ENCODE results near the gene KLRC2.
"Not testable (repeated sequence)": the region's sequence is repeated elsewhere in the genome, so short reads cannot be mapped to it uniquely, and the experiment has no call there.

KLRC2 gene

GRCh38 chr12:10435816-10436215, at the start of gene KLRC2:
Gene KLRC2 (minus strand): TSS chr12:10436010. CDS start chr12:10435986, 24 bp downstream.
- peak; percentile 89 for DNase-seq

GRCh38 chr12:10481901-10482300, 46.1 kb upstream of the KLRC2 start:
- DNase-seq = not testable (repeated sequence)

- DNase-seq = not testable (repeated sequence)
Observed at GRCh38 chr12:10472808-10473207, 37.0 kb upstream of the KLRC2 start.

DNA sequence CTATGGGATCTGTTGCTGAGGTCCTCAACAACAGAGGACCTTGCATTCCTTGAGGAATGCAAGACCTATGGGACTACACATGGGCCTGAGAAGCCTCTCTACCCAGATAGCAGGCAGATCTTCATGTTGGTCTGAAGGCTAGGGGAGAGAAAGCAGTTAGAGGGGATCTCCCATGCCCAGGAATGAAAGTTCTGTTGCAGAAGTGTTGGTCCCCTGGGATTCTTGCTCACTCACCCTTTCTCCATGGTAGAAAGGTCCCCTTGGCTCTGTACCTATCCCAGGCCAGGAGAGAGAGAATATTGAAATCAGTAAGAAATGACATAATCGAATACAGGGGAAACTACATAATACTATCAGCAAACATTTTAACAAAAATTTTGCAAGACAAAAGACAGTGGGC, 33.9 kb upstream of the KLRC2 start:
- no peak for DNase-seq

DNA sequence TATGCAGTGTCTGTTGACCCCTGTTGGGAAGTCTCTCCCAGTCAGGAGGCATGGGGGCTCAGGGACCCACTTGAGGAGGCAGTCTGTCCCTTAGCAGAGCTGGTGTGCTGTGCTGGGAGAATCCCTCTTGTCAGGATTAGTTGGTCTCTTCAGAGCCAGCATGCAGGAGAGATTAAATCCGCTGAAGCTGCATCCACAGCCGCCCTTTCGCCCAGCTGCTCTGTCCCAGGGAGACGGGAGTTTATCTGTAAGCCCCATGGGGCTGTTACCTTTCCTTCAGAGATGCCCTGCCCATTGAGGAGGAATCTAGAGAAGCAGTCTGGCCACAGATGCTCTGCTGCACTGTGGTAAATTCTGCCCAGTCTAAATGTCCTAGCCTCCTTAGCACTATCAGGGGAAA, 30.5 kb upstream of the KLRC2 start:
- no peak for DNase-seq

DNA sequence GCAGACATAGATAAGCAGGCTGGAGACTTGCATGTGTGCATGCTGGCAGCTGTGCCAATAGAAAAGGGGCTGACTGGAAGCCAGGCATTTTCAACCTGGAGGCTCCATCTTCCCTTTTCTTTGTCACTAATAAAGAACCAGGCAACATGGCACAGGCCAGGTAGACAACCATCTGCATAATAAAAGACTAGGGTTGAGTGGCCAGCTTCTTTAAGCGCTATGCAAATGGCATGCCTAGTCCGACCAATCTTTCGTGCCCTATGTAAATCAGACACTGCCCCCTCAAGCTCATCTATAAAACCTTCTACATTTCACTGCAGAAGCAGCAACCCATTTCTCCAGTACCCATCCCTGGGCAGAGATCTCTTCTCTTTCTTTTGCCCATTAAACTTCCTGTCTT, 21.9 kb upstream of the KLRC2 start:
- no peak for DNase-seq

GRCh38 chr12:10456856-10457255, 21.0 kb upstream of the KLRC2 start:
- DNase-seq = no peak

DNA sequence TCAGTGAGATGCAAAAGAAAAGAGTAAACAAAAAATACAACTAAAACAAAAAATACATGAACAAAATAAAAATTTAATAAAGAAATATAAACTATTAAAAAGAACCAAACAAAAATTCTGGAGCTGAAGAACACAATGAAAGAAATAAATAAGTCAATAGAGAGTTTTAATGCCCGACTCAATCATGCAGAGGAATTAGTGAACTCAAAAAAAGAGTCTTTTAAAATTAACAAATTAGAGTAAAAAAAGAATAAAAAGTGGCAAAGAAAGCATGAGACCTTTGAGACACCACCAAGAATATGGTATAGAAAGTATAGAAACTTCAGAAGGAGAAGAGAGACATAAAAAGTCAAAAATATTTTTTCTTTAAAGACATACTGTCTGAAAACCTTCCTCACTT, 20.0 kb upstream of the KLRC2 start:
- DNase-seq = no peak

DNA sequence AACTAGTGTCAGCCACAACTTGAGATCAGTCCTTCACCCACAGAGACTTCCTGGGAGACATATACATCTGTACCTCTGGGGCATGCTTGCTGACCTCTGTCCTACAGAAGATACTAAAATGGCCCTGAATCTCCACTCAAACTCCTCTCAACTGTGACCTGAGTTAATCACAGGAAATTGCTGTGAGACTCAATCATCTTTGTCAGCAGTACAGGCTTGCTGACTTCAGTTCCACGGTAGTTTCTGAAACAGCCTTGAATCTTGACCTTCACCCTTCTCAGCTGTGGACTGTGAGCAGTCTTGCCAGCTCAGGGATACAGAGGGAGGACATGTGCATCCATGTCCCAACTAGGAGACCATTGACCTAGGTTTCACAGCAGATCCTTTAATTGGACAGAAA, 18.7 kb upstream of the KLRC2 start:
- DNase-seq = no peak

DNA sequence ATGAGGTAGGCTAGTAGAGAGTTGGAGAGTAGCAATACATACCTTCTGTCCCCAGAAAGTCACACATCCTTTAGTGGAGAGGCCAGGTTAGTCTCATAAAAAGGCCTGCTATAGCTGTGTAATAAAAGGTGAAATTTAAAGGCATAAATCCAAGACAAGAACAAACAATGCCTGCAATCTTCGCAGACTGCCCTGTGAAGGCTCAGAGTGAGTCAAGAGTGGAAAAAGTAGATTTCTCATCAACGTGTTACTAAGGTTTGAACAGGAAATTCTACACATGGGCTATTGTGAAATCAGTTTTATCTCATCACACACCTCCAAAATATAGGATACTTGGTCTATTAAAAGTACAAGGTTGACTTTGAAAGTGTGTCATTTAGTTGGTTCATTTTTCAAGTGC, 17.3 kb upstream of the KLRC2 start, which contains the start of gene KLRC1:
Gene KLRC1, minus strand, starts transcription at position 222 of the 400 bp plus-strand sequence. CDS start 2,221 bp downstream, outside the sequence.
- no peak for DNase-seq

DNA sequence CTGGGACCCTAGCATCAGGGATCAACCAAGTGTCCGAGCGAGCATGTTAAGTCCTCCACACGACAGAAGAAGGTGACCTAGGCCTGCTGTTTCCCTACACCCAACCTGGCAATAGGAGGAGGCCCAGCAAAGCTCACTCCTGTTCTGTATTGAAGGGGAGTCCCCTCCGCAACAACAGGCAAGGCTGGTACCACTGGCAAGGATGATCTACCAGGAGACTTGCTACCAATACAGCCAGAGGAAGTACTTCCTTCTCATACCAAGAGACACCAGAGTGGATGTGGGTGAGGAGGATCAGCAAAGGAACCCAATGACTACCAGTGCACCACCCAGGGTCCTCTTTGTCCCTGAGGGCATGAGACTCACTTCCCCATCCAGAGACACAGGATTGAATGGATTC, 12.4 kb upstream of the KLRC2 start:
- DNase-seq = no peak

DNA sequence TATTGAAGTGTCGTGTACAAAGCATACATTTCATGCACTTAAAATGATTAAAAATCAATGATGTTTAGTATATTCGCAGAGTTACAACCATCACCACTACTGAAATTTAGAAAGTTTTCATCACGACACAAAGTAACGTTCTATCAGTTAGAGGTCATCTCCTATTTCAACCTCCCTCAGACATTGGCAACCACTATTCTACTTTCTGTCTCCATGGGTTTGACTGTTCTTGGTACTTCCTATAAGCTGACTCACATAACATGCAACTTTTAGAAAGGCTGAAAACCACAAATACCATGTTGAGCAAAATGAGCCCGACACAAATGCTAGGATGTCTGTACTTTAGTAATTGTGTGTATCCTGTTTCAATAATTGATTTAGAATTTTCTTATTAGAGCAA, 10.2 kb upstream of the KLRC2 start:
- peak; percentile 65 for DNase-seq

DNA sequence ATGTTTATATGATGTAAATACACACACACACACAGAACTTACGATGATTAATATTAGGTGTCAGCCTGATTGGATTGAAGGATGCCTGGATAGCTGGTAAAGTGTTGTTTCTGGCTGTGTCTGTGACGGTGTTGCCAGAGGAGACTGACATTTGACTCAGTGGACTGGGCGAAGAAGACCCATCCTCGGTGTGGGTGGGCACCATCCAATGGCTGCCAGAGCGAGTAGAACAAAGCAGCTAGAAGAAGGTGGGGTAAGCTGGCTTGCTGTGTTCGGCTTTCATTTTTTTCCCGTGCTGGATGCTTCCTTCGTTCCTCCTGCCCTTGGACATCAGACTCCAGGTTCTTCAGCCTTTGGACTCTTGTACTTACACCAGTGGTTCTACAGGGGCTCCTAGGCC, 5.3 kb upstream of the KLRC2 start:
- not testable (repeated sequence) for DNase-seq

GRCh38 chr12:10439608-10440274, 3.9 kb upstream of the KLRC2 start:
- not testable (repeated sequence) for DNase-seq

GRCh38 chr12:10437601-10438000, 1.8 kb upstream of the KLRC2 start:
- DNase-seq = not testable (repeated sequence)

DNA sequence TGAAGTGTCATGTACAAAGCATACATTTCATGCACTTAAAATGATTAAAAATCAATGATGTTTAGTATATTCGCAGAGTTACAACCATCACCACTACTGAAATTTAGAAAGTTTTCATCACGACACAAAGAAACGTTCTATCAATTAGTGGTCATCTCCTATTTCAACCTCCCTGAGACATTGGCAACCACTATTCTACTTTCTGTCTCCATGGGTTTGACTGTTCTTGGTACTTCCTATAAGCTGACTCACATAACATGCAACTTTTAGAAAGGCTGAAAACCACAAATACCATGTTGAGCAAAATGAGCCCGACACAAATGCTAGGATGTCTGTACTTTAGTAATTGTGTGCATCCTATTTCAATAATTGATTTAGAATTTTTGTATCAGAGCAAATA, 5.2 kb downstream of the KLRC2 start:
- DNase-seq = not testable (repeated sequence)

- not testable (repeated sequence) for DNase-seq
Observed at GRCh38 chr12:10425938-10426337, 9.9 kb downstream of the KLRC2 start.

- not testable (repeated sequence) for DNase-seq
Observed at GRCh38 chr12:10424260-10424899, 11.4 kb downstream of the KLRC2 start.

DNA sequence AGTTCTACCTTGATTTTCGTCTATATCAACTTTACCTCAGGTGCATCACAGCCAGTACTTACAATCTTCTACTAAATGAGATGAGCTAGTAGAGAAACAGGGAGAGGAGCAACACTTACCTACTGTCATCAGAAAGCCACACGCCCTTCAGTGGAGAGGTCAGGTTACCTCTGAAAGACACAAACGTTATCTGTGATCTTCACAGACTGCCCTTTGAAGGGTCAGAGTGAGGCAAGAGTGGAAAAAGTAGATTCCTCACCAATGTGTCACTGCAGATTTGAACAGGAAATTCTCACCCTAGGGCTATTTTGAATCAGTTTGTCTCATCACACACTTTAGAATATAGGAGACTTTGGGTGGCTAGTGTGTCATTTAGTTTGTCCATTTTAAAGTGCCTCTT, 13.7 kb downstream of the KLRC2 start:
- DNase-seq = not testable (repeated sequence)

DNA sequence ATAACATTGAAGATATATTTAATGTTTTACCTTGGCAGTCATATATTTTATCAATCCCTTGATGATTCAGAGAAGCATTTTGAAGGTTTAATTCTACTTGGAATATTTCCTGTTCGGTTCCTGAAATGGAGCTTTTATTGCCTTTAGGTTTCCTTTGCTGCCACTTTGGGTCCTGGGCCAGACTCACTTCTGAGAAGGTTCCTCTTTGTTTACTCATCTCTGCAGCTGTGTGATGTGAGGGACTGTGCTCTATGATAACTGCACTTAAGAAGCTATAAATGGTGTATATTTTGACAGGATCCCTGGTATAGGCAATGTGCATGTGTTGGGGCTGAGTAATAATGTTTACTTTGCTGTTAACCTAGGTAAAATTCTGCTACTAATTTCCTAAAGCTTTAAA, 15.5 kb downstream of the KLRC2 start, which contains the start of gene KLRC3:
Gene KLRC3, minus strand, starts transcription at position 262 of the 400 bp plus-strand sequence. Its CDS starts 45 bp downstream, at position 217.
- not testable (repeated sequence) for DNase-seq

DNA sequence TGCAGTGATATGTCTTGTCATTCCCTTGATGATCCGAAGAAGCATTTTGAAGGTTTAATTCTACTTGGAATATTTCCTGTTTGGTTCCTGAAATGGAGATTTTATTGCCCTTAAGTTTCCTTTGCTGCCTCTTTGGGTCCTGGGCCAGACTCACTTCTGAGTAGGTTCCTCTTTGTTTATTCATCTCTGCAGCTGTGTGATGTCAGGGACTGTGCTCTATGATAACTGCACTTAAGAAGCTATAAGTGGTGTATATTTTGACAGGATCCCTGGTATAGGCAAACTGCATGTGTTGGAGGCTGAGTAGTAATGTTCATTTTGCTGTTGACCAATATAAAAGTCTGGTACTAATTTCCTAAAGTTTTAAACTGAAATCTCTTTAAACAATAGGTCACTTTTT, 26.4 kb downstream of the KLRC2 start, which contains the start of gene KLRC4:
Gene KLRC4, minus strand, starts transcription at position 366 of the 400 bp plus-strand sequence. Its CDS starts 182 bp downstream, at position 184.
- peak; percentile 92 for DNase-seq

DNA sequence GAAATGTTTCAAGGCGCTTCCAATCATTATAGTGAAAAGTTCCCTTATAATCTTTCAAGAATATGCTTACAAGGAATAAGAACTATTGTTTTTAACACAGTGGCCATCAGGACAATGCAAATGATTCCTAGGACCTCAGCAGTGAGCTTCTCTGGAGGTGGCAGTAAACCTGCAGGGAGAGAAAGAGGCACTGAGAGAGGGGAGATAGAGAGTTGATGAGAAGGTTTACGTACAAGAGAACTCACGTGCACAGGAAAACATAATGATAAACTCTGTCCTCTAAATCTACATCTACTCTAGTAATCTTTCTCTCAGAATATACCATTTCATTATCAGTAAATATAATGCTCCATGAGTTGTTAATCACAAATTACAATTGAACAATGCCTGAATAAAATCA, 27.0 kb downstream of the KLRC2 start:
- DNase-seq = no peak

- DNase-seq = peak; percentile 76
Observed at GRCh38 chr12:10406725-10407124, 29.1 kb downstream of the KLRC2 start.

DNA sequence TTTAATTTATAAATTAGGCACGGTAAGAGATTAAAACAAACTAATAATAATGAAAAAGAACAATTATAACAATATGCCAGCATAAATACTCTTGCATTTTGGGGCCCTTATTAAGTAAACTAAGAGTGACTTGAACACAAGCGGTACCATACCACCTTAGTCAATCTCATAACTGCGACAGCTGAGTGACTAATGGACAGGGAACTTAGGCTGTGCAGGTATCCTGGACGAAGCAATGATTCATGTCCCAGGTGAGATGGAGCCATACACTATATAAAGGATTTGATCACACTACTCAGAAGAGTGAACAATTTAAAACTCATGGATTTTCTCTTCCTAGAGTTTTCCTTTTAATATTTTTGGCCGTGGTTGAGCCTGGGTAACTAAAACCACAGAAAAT, 30.5 kb downstream of the KLRC2 start:
- DNase-seq = no peak

Data from OCI-M1 (cell line).